Adrenal gland (tissue), 12 donors: ENCODE measurements around the gene PYGL. TPM values are rescaled to one million over a fixed set of nuclear protein-coding genes. Genes with fewer than 3 reads are reported as not detected.
A peak's percentile ranks its signal among the peaks of the same experiment; 100 is the strongest.
"Not testable (repeated sequence)": the region's sequence is repeated elsewhere in the genome, so short reads cannot be mapped to it uniquely, and the experiment has no call there.

Experiments
- DNase-seq, 7 donors: peaks; one replicate each; pipeline ENCODE4 v3.0.0-alpha.2; 2019 to 2020
- H3K27ac ChIP-seq, 5 donors: fragments of 200-600 bp; sonication (generic) in 4 of 5; 1 replicate in 3 of 5; 2 replicates in 2 of 5; pipeline versions ENCODE4 v1.5.1 to v1.8.0; 2016 to 2020; ENCODE audit warnings: mild to moderate bottlenecking in 1 of 5
- H3K27me3 ChIP-seq: fragments of 200-600 bp; 2 replicates; pipeline ENCODE4 v1.8.0; 2021
- H3K36me3 ChIP-seq, 2 donors: fragments of 200-600 bp; replicated peaks in 1 of 2; 1 replicate in 1 of 2; 2 replicates in 1 of 2; pipeline versions ENCODE4 v1.5.1 to v1.8.0; 2018 to 2022
- H3K4me1 ChIP-seq, 2 donors: fragments of 200-600 bp; replicated peaks in 1 of 2; 1 replicate in 1 of 2; 2 replicates in 1 of 2; pipeline versions ENCODE4 v1.5.1 to v1.8.0; 2018 to 2021
- H3K4me3 ChIP-seq, 4 donors: fragments of 200-600 bp; sonication (generic) in 3 of 4; one replicate each; pipeline ENCODE4 v1.5.1; 2016 to 2018
- H3K9me3 ChIP-seq, 3 donors: fragments of 200-600 bp; sonication (generic) in 1 of 3; replicated peaks in 1 of 3; 1 replicate in 2 of 3; 2 replicates in 1 of 3; pipeline versions ENCODE4 v1.5.1 to v1.8.0; 2016 to 2021
- CTCF ChIP-seq, 6 experiments: fragments of 450-650 bp in 4 of 6; fragments of 200-600 bp in 2 of 6; sonication (generic) in 1 of 6; IDR thresholded peaks; 1 replicate in 5 of 6; 2 replicates in 1 of 6; pipeline versions ENCODE4 v1.5.1 to v1.8.0; 2016 to 2021; ENCODE audit warnings: antibody characterized with exemption in 6 of 6, mild to moderate bottlenecking in 2 of 6, moderate library complexity in 1 of 6
- POLR2A ChIP-seq, 2 donors: fragments of 450-650 bp; IDR thresholded peaks; one replicate each; pipeline ENCODE4 v1.6.1; 2017; ENCODE audit warnings: antibody characterized with exemption in 2 of 2, mild to moderate bottlenecking in 2 of 2, moderate library complexity in 1 of 2
- WGBS, 4 donors: extraction: QIAGEN DNeasy Blood & Tissue Kit in 2 of 4; methylation state at CpG; one replicate each; pipeline versions ENCODE4 v1.1.5 to v1.1.7; 2013 to 2017; 5-methylcytosine and 5-hydroxymethylcytosine counted together
- intact Hi-C, 2 donors: fragments of 100-400 bp; cut with DNase I; formaldehyde crosslinking; loops; one replicate each; pipeline versions ENCODE4 v1.14.1 to v1.15.0; 2022 to 2023
- polyA plus RNA-seq, 3 donors: library from polyadenylated mRNA; stranded (reverse); fragments of 200-250 nt in 2 of 3; fragments of 350-450 nt in 1 of 3; fragmentation: Illumina TruSeq in 1 of 3; extraction: RNeasy Lipid Tissue Mini Kit (QIAGEN cat#74804) in 1 of 3; gene quantifications; one replicate each; pipeline ENCODE4 v1.2.3, GENCODE V29; 2013 to 2014
- total RNA-seq, 9 donors: library from RNA; depleted of rRNA in 4 of 9; stranded (reverse); fragments of >200 nt in 4 of 9; fragments of 120-200 nt in 1 of 9; fragmentation: NEBNext Ultra II Directional in 1 of 9; extraction: Animal tissue kit (Norgen Biotek cat#: 25700) in 1 of 9; gene quantifications; one replicate each; pipeline versions ENCODE4 v1.1.0 to v1.2.4, GENCODE V29; 2013 to 2023
- donor health status: healthy with polysubstance abuse.
- donor health status: Bipolar disorder and iron deficiency.
- donor health status: DM: yes; HTN: yes; CAD: no.
- donor health status: DM: no; HTN: no; CAD: no.
- donor health status: DM: no; HTN: no; CAD: no.
- donor health status: DM: yes; HTN: yes; CAD: no.

The PYGL gene
- total and polyA plus RNA-seq, 12 donors = 7.3 to 77.0 (median 41.8) TPM

DNA sequence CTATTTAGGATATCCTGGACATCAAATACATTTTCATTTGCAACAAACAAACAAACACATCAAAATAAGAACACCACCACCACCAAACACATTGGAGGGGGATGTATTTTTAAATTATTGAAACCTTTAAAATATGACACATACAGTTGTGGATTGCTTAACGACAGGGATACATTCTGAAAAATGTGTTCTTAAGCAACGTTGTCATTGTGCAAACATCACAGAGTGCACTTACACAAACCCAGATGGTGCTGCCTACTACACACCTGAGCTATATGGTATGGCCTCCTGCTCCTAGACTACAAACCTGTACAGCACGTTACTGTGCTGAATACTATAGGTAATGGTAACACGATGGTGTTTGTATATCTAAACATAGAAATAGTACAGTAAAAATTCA lies 19.4 kb downstream of the PYGL start:
- WGBS, 4 donors = 80 to 85% (median 83%) methylated on average over 4 of the region's 4 CpGs
- peaks cover 0 to 8% of the 10 kb centered on the region in 2 donors for H3K4me1 ChIP-seq
- H3K36me3 ChIP-seq = peaks cover 0 to 38% of the 10 kb centered on the region in 2 donors
- no peak for TF ChIP-seq POLR2A (IDR thresholded peaks at IDR 0.05)
- H3K9me3 ChIP-seq = no peaks in the 10 kb centered on the region
- intact Hi-C loops = no loop called here
- DNase-seq = no peak
- no peak overlapping the region for H3K27ac ChIP-seq
- H3K4me3 ChIP-seq = no peak overlapping the region
- no peaks in the 10 kb centered on the region for H3K27me3 ChIP-seq

GRCh38 chr14:50924236-50924635 lies 20.0 kb downstream of the PYGL start:
- Histone ChIP-seq H3K4me3 (no peak overlapping the region), H3K27ac (no peak overlapping the region), H3K4me1 (peaks cover 0 to 8% of the 10 kb centered on the region in 2 donors), H3K9me3 (no peaks in the 10 kb centered on the region), H3K27me3 (no peaks in the 10 kb centered on the region), H3K36me3 (peaks cover 0 to 36% of the 10 kb centered on the region in 2 donors)
- intact Hi-C loops = no loop called here
- no peak for TF ChIP-seq POLR2A (IDR thresholded peaks at IDR 0.05)
- no peak for TF ChIP-seq CTCF (IDR thresholded peaks at IDR 0.05)
- WGBS, 4 donors = 43 to 47% (median 44%) methylated on average over 6 of the region's 6 CpGs
- DNase-seq = no peak

DNA sequence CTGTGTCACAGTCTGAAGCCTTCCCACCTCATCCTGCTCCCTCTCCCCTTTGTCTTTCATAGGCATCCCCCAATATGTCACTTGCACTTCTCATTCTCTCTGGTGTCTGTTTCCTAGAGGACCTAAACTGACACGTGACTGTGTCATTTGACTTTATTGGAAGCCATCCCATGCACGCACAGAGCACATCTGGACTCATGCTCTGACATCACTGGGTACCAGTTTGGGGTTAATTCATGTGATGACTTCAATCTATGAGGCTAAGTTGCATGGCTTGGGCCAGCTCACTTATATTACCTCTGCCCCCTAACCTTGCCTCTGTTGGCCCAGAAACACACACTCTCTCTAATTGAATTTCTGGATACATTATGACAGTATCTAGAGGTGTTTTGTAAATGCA lies 21.5 kb downstream of the PYGL start:
- TF ChIP-seq CTCF (IDR thresholded peaks at IDR 0.05) (no peak), POLR2A (IDR thresholded peaks at IDR 0.05) (no peak)
- no peak overlapping the region for H3K4me3 ChIP-seq
- no peak for DNase-seq
- H3K9me3 ChIP-seq = no peaks in the 10 kb centered on the region
- H3K4me1 ChIP-seq = peaks cover 0 to 8% of the 10 kb centered on the region in 2 donors
- H3K36me3 ChIP-seq = peaks cover 0 to 38% of the 10 kb centered on the region in 2 donors
- no peaks in the 10 kb centered on the region for H3K27me3 ChIP-seq
- H3K27ac ChIP-seq = no peak overlapping the region
- WGBS, 4 donors = 89 to 97% (median 93%) methylated on average over 2 of the region's 2 CpGs
- intact Hi-C loops = no loop called here

DNA sequence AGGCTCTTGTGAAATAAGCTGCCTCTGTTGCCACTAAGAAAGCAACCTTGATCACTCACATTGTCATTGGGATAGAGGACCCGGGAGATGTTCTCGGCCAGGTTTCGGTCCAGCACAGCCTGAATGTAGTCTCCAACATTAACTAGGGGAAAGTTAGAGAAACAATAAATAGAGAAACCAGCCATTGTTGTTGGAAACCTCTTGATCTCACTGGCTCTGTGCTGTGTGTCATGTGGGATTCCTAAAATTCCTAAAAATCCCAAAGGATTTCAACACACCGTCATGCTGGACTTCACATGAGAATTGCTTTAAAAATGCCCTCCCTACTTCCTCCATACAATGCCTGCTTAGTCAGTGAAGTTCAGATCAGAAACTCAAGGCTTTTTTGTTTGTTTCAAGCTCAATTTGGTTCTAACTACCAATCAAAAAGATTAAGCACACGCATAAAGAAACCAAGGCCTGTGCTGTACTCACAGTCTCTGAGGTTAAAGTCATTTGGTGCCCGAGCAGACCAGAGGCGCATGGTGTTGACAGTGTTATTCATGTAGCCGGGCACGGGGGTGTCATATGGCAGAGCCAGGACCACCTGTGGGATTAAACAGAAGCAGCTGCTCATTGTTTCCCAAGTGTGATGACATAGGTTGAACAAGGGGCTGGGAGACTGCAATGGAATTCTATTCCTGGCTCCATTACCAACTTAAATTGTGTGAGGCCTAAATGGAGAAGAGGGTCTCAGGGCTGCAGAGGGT lies 23.6 kb downstream of the PYGL start:
- DNase-seq = no peak
- peak overlapping the region in 2 of 5 donors; percentile 10 to 52 for H3K27ac ChIP-seq
- H3K36me3 ChIP-seq = peaks cover 0 to 55% of the 10 kb centered on the region in 2 donors
- TF ChIP-seq POLR2A (IDR thresholded peaks at IDR 0.05) (no peak), CTCF (IDR thresholded peaks at IDR 0.05) (no peak)
- WGBS, 4 donors = 62 to 86% (median 78%) methylated on average over 9 of the region's 9 CpGs
- H3K4me3 ChIP-seq = no peak overlapping the region
- intact Hi-C loops = no loop called here
- H3K4me1 ChIP-seq = peaks cover 0 to 8% of the 10 kb centered on the region in 2 donors
- H3K9me3 ChIP-seq = no peaks in the 10 kb centered on the region
- no peaks in the 10 kb centered on the region for H3K27me3 ChIP-seq

- H3K36me3 ChIP-seq = peaks cover 0 to 67% of the 10 kb centered on the region in 2 donors
- H3K9me3 ChIP-seq, H3K27ac ChIP-seq, H3K27me3 ChIP-seq, H3K4me1 ChIP-seq, H3K4me3 ChIP-seq, DNase-seq, intact Hi-C loops: not testable (repeated sequence)
- WGBS, 4 donors = 90 to 97% (median 95%) methylated on average over 5 of the region's 5 CpGs
Measured at GRCh38 chr14:50919524-50919923, 24.8 kb downstream of the PYGL start.
